ENCODE data around the gene LUZP4. TPM values are rescaled to one million over a fixed set of nuclear protein-coding genes. Genes with fewer than 3 reads are reported as not detected.

The LUZP4 gene
- total RNA-seq, 4 donors from 2014 or later: not detected

DNA sequence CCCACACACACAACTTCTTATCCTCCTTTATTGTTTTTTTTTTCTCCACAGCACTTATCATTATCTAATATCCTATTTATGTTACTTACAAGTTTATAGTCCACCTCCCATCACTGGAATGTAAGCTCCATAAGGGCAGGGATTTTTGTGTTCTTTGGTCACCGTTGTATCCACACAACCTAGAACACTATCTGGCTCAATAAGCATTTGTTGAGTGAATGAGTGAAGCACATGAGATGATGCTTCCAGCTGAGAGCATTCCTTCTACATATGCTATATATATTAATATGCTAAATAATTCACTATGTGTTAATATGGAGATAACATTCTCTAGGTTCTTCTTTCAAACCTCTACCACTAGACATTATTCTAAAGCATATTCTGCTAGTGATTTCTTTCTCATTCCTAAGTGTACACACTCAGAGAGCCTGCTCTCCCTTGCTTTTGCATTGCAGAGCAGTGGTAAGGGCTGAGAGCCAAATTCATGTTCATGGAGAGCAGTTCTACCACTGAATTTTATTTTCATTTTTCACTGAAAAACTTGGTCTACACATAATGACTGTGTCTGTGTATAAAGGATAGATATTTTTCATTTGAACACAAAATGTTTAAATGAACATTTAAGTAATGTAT lies 20.3 kb upstream of the LUZP4 start:
- Histone ChIP-seq H3K4me3 (no peak overlapping the region), H3K4me1 (no peaks in the 10 kb centered on the region), H3K27me3 (no peaks in the 10 kb centered on the region), H3K9me3 (no peaks in the 10 kb centered on the region), H3K27ac (no peak overlapping the region), H3K36me3 (no peaks in the 10 kb centered on the region)
- WGBS, 2 donors (ENCODE audit: low coverage in 1 of 2): 86% methylated on average over 1 of the region's 1 CpG; no CpG with 5 or more reads in 1 of the 2 donors
- ATAC-seq: no peak
- TF ChIP-seq POLR2AphosphoS5 (IDR thresholded peaks at IDR 0.05): no peak
- TF ChIP-seq, protein P1, sequence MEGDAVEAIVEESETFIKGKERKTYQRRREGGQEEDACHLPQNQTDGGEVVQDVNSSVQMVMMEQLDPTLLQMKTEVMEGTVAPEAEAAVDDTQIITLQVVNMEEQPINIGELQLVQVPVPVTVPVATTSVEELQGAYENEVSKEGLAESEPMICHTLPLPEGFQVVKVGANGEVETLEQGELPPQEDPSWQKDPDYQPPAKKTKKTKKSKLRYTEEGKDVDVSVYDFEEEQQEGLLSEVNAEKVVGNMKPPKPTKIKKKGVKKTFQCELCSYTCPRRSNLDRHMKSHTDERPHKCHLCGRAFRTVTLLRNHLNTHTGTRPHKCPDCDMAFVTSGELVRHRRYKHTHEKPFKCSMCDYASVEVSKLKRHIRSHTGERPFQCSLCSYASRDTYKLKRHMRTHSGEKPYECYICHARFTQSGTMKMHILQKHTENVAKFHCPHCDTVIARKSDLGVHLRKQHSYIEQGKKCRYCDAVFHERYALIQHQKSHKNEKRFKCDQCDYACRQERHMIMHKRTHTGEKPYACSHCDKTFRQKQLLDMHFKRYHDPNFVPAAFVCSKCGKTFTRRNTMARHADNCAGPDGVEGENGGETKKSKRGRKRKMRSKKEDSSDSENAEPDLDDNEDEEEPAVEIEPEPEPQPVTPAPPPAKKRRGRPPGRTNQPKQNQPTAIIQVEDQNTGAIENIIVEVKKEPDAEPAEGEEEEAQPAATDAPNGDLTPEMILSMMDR (IDR thresholded peaks at IDR 0.05): no peak
- no peak for TF ChIP-seq POLR2A (IDR thresholded peaks at IDR 0.05)
- TF ChIP-seq EP300 (IDR thresholded peaks at IDR 0.05): no peak

DNA sequence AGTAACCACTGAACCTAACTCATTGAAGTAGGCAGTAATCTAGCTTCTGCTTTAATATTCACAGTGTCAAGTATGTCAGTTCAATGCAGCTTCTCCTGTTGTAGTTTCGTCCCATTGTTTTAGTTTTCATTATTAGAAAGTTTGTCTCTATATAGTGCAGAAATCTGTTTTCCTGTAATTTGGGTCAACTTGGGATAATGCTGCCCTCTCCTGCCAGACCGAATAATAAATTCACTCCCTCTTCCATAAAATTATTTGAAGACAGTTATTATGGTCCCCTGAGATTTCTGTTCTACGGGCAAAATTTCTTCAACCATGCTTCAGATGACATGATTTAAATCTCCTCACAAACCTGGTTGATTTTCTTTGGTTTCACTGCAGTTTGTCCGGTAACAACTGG lies 4.6 kb upstream of the LUZP4 start:
- H3K27ac ChIP-seq: no peak overlapping the region
- WGBS, 2 donors (ENCODE audit: low coverage in 1 of 2): 21 to 47% methylated on average over 3 to 4 of the region's 4 CpGs
- no peaks in the 10 kb centered on the region for H3K27me3 ChIP-seq
- no peaks in the 10 kb centered on the region for H3K36me3 ChIP-seq
- no peak for ATAC-seq
- H3K4me1 ChIP-seq: no peaks in the 10 kb centered on the region
- H3K9me3 ChIP-seq: no peaks in the 10 kb centered on the region
- TF ChIP-seq EP300 (IDR thresholded peaks at IDR 0.05): no peak
- TF ChIP-seq, protein P1 (IDR thresholded peaks at IDR 0.05): peak in 1 of 4 experiments; percentile 18
- no peak overlapping the region for H3K4me3 ChIP-seq

DNA sequence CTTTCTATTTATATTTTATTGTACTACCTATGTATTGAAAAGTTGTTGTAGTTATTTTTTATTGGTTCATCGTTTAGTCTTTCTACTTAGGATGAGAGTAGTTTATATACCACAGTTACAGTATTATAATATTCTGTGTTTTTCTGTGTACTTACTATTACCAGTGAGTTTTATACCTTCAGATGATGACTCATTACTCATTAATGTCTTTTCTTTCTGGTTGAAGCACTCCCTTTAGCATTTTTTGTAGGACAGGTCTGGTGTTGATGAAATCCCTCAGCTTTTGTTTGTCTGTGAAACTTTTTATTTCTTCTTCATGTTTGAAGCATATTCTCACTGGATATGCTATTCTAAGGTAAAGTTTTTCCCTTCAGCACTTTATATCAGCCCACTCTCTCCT lies 7.7 kb downstream of the LUZP4 start:
- no peak overlapping the region for H3K27ac ChIP-seq
- no peak for TF ChIP-seq POLR2A (IDR thresholded peaks at IDR 0.05)
- TF ChIP-seq POLR2AphosphoS5 (IDR thresholded peaks at IDR 0.05): no peak
- TF ChIP-seq, protein P1 (IDR thresholded peaks at IDR 0.05): no peak
- TF ChIP-seq EP300 (IDR thresholded peaks at IDR 0.05): no peak
- no peaks in the 10 kb centered on the region for H3K36me3 ChIP-seq
- H3K4me3 ChIP-seq: no peak overlapping the region
- 71 to 92% methylated on average over 1 of the region's 1 CpG for WGBS, 2 donors (ENCODE audit: low coverage in 1 of 2)
- no peaks in the 10 kb centered on the region for H3K4me1 ChIP-seq
- H3K9me3 ChIP-seq: no peaks in the 10 kb centered on the region
- H3K27me3 ChIP-seq: no peaks in the 10 kb centered on the region
- ATAC-seq: no peak

DNA sequence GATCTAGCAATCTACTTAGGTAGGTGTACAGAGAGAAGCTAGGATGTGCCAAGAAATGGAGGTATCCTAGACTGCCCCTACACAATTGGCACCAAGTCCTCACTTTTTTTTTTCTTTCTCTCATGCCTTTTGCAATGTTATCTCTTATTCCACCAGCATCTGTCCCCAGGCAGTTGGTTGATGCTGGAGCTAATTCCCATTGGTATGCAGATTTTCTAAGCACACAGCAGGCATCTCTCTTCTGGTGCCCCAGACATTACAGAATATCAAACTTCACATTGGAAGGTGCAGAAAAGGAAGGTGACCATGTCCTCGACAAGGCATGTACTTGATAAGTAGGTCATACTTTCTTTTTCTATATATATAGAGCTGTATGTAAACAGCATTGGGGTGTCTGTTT lies 21.6 kb downstream of the LUZP4 start:
- Histone ChIP-seq H3K4me3 (no peak overlapping the region), H3K9me3 (no peaks in the 10 kb centered on the region), H3K27me3 (no peaks in the 10 kb centered on the region), H3K4me1 (no peaks in the 10 kb centered on the region), H3K36me3 (no peaks in the 10 kb centered on the region), H3K27ac (no peak overlapping the region)
- TF ChIP-seq, protein P1 (IDR thresholded peaks at IDR 0.05): no peak
- no peak for TF ChIP-seq EP300 (IDR thresholded peaks at IDR 0.05)
- no peak for TF ChIP-seq POLR2AphosphoS5 (IDR thresholded peaks at IDR 0.05)
- TF ChIP-seq POLR2A (IDR thresholded peaks at IDR 0.05): no peak
- ATAC-seq: no peak
- 20 to 75% methylated on average over 1 of the region's 1 CpG for WGBS, 2 donors (ENCODE audit: low coverage in 1 of 2)

DNA sequence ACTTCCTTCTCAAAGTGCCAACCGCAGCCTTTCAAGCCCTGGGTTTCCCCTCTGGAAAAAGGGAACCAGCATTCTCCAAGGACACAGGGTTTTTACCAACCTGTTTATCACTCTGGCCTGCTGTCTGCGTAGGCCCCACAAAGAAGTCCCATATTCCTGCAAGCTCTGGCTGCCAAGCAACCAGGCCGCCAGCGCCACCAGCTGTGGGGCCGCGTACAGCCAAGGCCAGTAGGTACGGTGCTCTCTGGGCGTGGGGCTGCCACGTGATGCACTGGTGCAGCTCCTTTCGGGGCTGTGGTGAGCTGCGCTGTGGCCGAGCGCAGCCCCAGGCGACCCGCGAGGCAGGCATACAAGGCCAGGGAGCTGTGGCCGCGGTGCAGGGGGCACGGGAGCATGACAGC lies 22.1 kb downstream of the LUZP4 start:
- H3K9me3 ChIP-seq: no peaks in the 10 kb centered on the region
- no peaks in the 10 kb centered on the region for H3K27me3 ChIP-seq
- H3K4me1 ChIP-seq: no peaks in the 10 kb centered on the region
- no peak overlapping the region for H3K4me3 ChIP-seq
- no peaks in the 10 kb centered on the region for H3K36me3 ChIP-seq
- ATAC-seq: no peak
- H3K27ac ChIP-seq: no peak overlapping the region
- TF ChIP-seq POLR2AphosphoS5 (IDR thresholded peaks at IDR 0.05) (no peak), EP300 (IDR thresholded peaks at IDR 0.05) (no peak), POLR2A (IDR thresholded peaks at IDR 0.05) (no peak)
- TF ChIP-seq, protein P1 (IDR thresholded peaks at IDR 0.05): no peak
- 60 to 80% methylated on average over 1 of the region's 19 CpGs for WGBS, 2 donors (ENCODE audit: low coverage in 1 of 2)

All from gastroesophageal sphincter (tissue), 4 donors.